GM18870 (cell line): ENCODE data around the gene GPS2.

Source experiments
- ATAC-seq: cut with Tn5 transposase; IDR thresholded peaks from one replicate; pipeline ENCODE4 v1.9.1; 2021; ENCODE audit warnings: moderate library complexity; ENCODE audit not compliant: unreplicated experiment

GPS2 gene

GRCh38 chr17:7293816-7294613 is 21.1 kb downstream of the GPS2 start:
- ATAC-seq, result no peak

GRCh38 chr17:7293159-7293558 is 22.0 kb downstream of the GPS2 start:
- no peak for ATAC-seq

GRCh38 chr17:7292729-7293128 is 22.4 kb downstream of the GPS2 start:
- no peak for ATAC-seq

- no peak for ATAC-seq
Measured at GRCh38 chr17:7292194-7292593, 23.0 kb downstream of the GPS2 start.

GRCh38 chr17:7290685-7291084 is 24.5 kb downstream of the GPS2 start:
- no peak for ATAC-seq

- no peak for ATAC-seq
Measured at GRCh38 chr17:7290166-7290565, 25.0 kb downstream of the GPS2 start.

- no peak for ATAC-seq
Measured at GRCh38 chr17:7289256-7290032, 25.7 kb downstream of the GPS2 start.

- no peak for ATAC-seq
Measured at GRCh38 chr17:7285679-7286078, 29.5 kb downstream of the GPS2 start.

- no peak for ATAC-seq
Measured at GRCh38 chr17:7284911-7285310, 30.2 kb downstream of the GPS2 start.

- ATAC-seq, result no peak
Measured at GRCh38 chr17:7283471-7284216, 31.5 kb downstream of the GPS2 start.

- no peak for ATAC-seq
Measured at GRCh38 chr17:7282752-7283321, 32.3 kb downstream of the GPS2 start.

GRCh38 chr17:7281953-7282751 is 33.0 kb downstream of the GPS2 start:
- ATAC-seq, result no peak

GRCh38 chr17:7281074-7281952 is 33.8 kb downstream of the GPS2 start, which contains the start of gene SLC2A4:
Gene SLC2A4, plus strand, starts transcription at chr17:7281718. Its CDS starts 217 bp downstream, at chr17:7281935.
- no peak for ATAC-seq

- no peak for ATAC-seq
Measured at GRCh38 chr17:7280519-7281073, 34.6 kb downstream of the GPS2 start.

GRCh38 chr17:7279448-7279847 is 35.7 kb downstream of the GPS2 start:
- no peak for ATAC-seq

GRCh38 chr17:7266784-7267183 is 48.4 kb downstream of the GPS2 start:
- ATAC-seq, result no peak

GRCh38 chr17:7263801-7264078 is 51.4 kb downstream of the GPS2 start:
- no peak for ATAC-seq

- ATAC-seq, result no peak
Measured at GRCh38 chr17:7262935-7263800, 52.0 kb downstream of the GPS2 start.
